Islet precursor cell (in vitro differentiated cells): ENCODE results near the gene CTNND2.
"Not testable (repeated sequence)": the region's sequence is repeated elsewhere in the genome, so short reads cannot be mapped to it uniquely, and the experiment has no call there.

Source experiments
- DNase-seq: peaks from one replicate; pipeline ENCODE4 v3.0.0-alpha.2; 2018

CTNND2 gene

DNA sequence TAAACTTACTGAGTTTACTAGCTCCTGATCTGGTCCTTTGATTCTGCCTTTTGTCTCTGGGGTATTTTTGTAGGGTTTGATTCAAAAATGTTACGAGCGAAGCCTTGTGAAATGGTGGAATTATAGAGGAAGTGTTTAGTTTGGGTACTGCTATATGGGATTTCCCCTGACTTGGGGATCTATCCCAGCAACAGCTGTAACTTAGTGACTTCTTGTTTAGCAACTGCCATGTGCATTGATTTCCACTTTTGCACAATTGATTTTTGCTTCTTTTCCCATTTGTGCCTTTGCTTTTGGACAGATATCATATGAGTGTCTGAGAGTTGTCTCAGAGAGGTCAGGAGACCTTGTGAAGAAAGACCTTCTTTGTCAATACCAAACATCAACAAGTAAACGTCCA is 894.7 kb downstream of the CTNND2 start:
- no peak for DNase-seq

DNA sequence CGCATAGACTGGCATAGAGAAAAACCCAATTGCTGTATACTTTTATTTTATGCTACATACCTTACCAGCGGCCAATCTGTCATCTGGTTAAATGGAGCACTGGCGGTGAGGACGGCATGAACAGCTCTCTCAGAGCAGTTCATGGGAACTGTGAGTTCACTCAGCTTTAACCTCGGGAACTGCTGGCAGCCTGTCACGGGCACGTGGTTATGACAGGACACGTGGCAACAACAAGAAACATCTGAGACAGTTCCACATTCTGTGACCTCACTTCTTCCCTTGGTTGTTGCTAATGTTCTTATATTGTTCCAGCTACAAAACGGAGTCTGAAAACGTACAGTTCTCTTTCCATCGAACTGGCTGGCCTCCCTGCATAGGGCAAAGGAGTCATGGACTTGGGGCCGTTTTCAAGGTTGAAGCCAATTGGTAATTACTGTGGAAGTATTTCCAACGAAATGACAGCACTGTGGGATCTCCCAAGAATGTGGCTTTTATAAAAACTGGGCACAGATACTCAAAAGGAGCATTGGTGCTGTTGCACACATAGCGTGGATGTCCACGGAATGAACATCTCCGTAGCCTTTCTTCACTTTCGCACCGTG is 896.9 kb downstream of the CTNND2 start:
- DNase-seq: no peak

DNA sequence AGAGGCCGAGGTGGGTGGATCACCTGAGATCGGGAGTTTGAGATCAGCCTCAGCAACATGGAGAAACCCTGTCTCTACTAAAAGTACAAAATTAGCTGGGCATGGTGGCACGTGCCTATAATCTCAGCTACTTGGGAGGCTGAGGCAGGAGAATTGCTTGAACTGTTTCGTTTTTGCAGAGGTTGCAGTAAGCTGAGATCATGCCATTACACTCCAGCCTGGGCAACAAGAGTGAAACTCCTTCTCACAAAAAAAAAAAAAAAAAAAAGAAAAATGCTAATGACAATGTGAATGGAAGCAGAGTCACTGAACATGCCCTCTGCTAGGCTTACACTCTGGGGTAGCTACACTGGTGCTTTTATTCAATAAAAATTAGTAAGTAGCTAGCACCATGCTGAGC is 899.7 kb downstream of the CTNND2 start:
- not testable (repeated sequence) for DNase-seq

DNA sequence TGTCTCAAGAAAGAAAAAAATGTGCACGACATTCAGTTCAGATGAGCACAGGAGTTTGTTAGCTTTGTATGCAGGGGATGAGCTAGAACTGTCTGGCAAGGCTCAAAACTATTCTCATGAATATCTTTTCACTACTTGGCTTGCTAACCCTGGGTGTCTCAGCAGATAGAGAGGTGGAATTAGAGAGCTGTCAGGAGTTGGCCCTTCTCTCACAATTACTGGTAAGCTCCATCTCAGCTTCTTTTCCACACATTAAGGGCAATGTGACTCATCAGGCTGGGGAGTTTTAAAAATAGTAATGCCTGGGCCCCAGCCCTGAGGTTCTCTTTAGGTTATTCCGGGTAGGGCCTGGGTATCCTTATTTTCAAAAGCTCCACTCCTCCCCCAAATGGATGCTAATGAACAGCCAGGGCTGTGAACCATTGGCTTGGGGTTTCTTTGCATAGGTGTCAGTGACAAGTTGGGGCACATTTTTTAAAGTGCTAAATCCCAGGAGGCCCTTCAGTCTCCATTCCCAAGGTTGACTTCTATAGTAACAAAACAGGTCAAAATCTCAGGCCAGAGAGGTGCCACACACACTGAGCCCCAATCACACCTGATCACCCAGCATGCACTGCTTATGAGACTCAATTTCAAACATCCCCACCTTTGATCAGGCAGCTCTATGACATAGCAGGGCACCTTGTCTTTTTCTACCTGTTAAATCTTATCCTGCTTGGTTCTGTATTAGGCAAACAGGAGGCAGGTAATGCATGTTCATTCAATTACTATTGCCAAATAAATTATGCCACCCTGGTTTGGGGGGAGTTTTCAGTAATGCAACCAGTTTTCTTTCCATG is 903.5 kb downstream of the CTNND2 start:
- DNase-seq: no peak

DNA sequence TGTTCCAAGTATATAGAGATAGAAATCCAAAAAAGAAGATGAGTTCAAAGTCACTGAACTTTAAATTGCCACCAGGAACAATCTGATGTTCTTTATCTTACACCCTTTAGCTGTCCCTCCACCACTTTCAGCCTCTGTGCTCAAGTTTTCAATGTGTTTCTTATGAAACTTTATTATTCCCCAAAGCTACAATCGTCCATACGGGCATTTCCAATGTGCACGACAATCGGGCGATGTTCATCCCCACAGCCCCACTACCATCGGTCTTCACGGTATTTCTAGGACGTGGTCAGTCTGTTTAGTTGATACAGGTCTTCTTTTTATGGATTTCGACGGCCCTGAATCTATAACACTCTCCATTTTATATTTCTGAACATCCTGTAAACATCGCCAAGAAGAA is 904.5 kb downstream of the CTNND2 start:
- DNase-seq: peak; percentile 18

DNA sequence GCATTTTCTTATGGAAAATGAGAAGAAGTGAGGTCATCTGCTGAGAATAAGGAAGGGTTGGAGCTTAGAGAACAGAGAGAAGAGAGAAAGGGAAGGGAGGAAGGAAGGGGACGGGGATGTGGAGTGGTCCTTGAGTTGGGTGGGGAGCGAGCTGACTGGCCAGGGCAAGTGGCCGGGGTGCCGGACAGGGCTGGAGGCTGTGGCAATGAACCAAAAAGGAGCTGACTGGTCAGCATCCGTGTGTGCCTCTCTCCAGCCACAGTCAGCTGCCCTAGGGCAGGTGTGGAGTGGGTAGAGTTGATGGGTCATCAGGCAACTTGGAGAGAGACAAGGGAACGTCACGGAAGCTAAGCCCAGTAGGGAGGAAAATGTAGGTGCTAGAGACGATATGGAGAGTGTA is 908.4 kb downstream of the CTNND2 start:
- peak; percentile 29 for DNase-seq

DNA sequence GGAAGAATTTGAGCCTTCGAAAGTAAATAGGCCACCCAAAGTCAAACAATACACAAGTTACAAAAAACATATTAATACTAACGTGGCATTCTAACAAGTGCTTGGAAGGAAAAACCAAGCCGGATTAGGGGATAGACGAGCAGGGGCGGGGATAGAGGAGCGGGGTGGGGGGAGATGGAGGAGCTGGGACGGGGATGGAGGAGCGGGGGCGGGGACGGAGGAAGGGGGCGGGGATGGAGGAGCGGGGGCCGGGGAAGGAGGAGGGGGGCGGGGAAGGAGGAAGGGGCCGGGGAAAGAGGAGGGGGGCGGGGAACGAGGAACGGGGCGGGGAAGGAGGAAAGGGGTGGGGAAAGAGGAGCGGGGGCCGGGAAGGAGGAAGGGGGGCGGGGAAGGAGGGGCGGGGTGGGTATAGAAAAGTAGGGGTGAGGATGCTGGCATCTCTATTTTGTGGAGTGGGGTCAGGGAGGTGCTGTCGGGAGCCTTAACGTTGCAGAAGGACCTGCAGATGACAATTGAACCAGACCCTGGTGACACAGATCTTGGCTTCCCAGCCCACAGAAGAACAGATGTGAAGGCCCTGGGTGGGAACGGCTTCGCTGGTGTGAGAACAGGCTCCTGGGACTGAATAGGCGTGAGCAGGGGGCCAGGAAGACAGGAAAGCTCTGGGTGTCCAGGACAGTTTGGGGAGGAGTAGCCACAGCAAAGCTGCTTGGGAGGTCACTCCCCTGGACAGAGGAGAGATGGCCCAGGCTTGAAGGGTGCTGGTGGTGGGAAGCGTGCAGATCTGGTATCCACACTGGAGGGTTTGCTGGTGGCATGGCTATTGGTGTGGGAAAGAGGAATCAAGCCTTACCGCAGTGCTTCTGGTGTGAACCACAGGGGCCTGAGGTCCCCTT is 909.9 kb downstream of the CTNND2 start:
- DNase-seq: peak; percentile 42

DNA sequence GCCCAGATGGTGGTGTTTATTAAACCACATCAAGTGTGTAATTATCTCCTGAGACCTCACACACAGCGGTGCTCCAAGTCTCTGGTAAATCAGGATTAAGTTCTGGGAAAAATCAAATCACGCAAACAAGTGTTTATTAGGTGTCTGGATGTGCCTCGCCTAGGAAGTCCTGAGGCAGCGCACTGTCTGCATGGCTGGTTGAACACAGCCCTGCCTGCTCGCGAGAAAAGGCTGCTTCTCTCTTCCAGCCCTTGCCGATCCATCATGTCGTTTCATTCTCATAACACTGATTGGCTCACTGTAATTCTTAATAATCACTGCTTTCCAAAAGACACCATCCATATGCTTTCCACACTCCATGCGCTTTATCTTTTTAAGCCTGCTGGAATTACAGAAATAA is 913.6 kb downstream of the CTNND2 start:
- peak; percentile 27 for DNase-seq

DNA sequence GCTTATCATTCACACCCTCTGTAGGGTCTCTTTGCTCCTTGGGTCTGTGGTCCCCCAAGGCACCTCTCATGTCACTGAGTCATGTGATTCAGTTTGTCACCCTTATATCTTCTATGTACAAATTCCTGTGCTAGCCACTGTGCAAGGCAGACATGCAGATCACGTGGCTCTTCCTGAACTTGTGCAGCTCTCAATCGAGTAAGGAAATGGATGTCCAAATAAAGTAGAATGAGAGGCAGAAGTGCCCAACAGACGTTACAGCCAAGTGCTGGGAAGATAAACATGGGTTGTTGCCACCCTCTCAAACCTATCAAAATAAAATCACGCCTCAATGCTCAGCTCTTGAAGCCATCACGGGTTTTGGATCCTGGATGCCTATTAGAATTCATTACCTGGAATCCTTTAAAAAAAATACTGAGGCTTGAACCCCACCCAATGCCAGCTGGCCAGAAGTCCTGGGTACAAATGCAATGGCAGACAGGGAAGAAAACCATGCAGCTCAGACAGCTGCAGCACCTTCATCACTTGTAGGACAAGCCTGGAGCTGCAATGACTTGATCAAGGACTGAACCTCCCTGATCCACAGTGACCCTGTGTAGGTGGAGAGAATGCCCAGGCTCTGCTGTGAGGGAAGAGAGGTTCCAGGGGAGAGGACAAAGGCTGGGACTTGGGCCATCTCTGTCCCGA is 914.5 kb downstream of the CTNND2 start:
- no peak for DNase-seq

DNA sequence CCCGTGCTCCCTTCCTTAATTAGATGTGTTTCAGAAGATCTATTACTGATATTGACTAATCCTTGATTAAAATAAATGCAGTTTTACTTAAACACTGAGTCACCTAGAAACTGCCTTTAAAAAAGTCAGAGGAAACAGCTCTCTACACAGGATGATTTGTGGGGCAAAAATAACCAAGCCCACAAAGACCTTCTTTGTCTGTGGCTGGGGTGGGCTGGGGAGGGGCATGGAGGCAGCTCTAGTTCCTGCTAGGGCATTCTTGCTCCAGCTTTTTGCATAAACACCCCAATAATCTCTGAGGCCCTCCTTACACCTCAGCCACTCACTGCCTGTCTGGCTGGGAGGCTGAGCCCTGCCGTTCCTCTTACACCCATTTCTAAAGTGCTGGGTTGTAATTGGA is 915.6 kb downstream of the CTNND2 start:
- DNase-seq: peak; percentile 42

DNA sequence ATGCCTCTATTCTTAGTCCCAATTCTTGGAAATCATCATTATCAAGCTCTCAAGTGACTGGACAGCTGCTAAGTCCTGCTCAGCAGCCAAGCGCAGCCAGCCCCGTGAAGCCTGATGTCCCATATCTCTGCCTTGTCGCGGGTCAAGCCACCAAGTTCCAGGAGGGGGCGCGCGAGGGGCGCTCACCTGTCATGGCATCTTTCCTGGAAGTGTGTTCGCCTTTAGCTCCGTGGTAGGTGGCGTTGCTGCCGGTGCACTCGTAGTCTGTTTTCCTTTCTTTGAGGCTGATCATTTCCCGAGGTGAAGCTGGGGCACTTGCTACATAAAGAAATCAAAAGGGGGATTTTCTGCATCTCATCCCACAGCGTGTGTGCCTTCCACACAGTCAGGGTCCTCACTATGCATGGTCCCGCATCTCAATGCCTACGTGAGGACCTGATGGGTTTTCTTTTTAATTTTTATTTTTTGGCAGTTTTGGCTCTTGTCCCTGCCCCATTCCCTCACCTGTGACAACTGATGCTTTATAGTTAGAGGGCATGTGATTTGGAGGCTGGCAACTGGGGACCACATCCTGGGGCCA is 916.2 kb downstream of the CTNND2 start:
- DNase-seq: peak; percentile 93

DNA sequence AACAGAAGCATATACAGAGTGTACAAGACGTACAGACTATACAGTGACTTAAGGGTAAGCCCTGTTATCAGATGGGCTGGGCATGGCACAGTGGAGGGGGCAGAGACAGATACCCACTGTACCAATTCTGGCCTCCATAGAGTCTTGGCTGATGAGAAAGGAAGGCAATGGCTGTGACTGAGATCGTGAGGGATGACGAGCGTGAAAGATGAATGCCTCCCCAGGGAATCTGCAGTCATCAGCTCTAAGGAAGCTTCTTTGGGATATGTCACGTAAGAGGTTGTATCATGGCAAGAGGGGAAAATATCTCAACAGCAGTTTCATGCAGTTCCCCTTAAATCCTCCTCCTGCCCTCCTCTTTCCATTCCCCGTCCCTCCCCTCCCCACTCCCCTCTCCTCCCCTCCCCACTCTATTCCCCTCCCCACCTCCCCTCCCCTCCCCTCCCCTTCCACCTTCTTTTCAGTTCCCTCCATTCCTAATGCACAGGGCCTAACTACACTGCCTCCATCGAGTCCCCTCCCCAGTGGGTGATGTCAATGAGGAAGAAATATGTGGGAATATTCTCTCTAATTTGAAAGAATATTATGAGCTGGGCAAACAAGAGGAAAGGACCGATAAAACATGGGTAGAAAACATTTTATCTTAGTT is 916.8 kb downstream of the CTNND2 start:
- DNase-seq: peak; percentile 3

DNA sequence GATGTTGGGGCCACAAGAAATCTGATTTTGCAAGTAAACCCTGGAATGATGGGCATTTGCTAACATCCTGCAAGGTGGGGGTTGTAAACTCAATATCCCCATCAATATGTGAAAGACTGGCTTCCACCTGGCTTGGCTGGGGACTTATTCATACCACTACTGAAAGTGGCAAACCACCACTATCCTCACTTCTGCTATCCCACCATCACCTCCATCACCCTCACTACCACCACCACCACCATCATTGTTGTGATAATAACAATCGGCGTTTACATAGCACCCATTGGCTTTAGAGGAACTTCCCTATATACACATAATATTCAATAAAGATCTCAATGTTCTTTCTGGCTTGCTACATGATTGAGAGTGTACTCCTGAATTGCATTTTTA is 918.5 kb downstream of the CTNND2 start:
- no peak for DNase-seq

DNA sequence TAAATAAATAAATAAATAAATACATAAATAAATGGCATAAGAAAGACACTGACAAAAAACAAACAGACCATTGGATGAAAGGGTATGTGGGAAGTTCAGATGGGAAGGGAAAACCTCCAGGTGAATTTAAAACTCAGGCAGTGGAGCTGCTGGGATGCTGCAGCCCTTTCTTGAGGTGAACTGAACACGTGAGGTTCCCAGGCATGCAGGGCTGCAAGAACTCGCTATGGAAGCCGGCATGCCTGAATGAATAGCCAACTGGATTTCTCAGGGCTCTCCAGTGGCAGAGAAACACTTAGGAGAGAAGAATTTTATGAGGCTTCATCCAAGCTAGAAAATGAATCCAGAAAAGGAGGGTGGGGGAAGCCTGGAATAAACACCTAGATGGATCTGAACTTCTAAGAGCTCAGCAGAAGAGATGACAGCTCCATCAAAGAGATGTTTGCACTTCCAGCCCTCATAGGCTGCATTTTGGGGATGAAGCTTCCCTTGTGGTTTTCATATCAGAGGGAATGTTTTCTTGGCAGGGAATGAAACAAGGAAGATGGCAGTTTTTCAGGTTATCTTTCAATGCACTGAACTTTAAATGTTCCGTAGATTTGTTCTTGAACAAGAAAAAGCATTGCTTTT is 919.0 kb downstream of the CTNND2 start:
- no peak for DNase-seq

DNA sequence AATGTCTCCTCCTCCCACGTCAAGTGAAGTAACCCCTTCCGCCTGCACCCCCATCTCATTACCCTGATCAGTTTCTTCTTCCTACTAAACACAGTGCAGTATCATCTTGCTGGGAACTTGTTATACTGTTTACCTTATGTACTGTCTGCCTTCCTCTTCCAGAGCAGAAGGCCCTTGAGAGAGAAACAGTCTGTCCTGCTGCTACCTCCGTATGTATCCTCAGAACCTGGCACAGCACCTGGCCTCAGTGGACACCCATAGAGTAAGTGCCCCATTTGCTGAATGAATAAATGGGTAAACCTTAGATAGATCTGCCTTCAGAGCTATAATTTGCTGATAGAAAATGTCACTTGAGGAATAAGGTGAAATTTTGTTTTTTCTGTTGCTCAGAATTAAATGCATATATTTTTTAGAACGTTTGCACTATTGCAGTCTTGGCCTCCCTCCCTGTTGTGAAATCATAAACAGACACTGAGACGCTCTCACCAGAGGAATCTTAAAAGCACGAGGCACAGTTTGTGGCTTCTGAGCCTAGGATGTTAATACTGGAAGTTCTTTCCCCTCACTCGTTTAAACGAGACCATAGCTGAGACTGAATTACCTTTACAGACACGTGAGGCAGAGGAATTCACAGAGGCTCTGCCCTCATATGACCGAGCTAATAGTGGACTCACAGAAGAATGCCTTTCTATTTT is 920.1 kb downstream of the CTNND2 start:
- DNase-seq: peak; percentile 18

DNA sequence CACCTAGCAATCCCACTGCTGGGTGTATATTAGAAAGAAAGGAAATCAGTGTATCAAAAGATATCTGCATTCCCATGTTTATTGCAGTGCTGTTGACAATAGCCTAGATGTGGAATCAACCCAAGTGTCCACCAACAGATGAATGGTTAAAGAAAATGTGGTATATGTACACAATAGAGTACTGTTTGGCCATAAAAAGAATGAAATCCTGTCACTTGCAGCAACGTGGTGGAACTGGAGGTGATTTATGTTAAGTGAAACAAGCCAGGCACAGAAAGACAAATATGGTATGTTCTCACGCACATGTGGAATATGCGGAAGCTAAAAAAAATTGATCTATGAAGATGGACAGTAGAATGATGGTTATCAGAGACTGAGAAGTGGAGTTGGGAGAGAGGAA is 921.6 kb downstream of the CTNND2 start:
- DNase-seq: no peak

DNA sequence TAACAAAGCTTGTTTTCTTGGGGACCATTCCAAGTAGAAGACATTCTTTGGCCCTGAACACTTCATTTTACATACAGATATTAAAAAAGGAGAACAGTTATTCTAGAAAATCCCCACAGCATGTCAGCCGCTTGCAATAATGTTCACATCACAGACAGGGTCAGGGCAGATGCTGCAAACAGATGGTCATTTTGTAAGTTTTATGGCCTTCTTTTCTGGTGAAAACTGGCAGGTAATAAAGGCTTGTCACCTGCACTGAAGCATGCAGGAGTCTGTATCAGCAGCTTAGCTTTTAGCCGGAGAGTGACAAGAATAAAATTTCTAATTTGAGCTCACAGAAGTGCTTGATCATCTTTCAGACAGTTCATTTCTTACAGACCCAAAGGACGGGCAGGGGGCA is 922.3 kb downstream of the CTNND2 start:
- no peak for DNase-seq

DNA sequence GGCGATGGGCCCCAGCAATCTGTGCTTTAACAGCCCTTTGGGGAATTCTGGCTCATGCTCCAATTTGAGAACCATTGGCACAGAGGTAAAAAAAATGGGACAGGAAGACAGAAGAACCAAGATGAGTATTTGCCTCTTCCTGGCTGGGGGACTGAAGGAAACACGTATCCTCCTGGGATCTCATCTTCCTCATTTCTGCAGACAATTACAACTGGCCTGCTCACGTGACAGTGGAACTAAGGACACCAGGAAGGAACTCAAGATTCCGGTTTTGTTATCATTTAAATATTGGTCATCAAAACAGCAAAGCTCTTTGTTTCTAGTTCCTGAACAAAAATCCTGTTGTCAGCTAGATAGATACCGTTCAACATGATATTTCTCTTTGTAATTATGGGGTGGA is 927.2 kb downstream of the CTNND2 start:
- peak; percentile 14 for DNase-seq

DNA sequence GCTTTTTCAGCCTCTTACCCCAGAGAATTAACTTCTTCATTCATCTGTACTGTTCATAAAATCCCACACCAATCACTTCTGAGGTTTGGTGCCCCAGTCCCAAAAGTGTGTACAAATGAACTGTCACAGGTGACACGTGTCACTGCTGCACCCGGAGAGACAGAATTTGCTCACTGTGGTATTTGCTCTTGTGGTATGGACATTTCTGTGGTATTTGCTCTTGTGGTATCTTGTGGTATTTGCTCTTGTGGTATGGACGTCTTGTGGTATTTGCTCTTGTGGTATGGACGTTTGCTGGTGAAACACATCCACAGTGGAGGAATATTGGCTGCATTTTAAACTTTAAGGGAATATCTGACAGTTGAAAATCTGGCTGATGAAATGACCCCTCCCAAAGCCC is 928.3 kb downstream of the CTNND2 start:
- peak; percentile 16 for DNase-seq

DNA sequence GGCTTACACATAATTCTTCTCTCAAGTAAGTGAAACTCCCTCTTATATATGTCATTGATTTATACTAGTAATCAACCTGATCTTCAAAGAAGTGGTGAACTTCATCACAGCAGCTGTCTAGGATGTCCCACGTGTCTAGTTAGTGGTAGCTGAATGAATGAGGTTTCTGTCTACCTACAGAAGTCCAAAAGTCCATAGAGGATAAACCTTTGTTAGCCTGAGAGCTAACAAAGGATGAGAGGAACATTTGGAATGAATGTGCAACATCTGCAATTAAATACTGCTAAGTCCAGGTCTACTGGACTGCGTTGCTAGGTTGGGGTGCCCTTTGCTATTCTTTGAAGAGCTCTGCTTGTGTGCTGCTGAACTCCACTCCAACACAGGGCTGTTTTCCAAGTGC is 929.4 kb downstream of the CTNND2 start:
- peak; percentile 4 for DNase-seq

DNA sequence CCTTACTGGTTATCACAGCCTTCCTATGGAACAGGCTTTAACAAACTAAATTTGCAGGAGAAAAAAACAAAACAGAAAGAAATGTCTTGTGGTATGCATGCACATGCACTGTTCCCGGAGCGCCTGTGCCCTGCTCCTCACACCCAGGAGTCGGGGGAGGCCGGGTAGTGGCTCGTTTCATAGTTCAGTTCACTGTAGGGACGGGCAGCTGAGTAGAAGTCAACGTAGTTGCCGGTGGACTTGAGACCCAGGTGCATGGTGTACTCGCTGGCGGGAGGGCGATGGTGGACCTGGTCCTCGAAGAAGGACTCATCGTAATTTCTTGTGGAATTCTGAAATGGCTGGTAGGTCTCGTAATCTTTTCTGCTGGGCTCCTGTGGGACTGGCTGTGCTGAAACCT is 930.9 kb downstream of the CTNND2 start:
- DNase-seq: peak; percentile 28
